GM12801 (cell line): ENCODE results near the gene TMEM80.

ENCODE experiments used
- CTCF ChIP-seq: IDR thresholded peaks from one replicate; pipeline ENCODE4 v1.5.1; 2011; ENCODE audit warnings: control low read depth; ENCODE audit not compliant: insufficient read length; ENCODE audit errors: extremely low read depth

The TMEM80 gene

GRCh38 chr11:705646-706438 lies 10.2 kb downstream of the TMEM80 start, which contains the start of gene EPS8L2:
Gene EPS8L2, plus strand, starts transcription at chr11:706231. Its CDS starts 3,177 bp downstream, at chr11:709408.
- TF ChIP-seq CTCF = no peak

- TF ChIP-seq CTCF = no peak
Measured at GRCh38 chr11:706439-706956, 10.9 kb downstream of the TMEM80 start.

- no peak for TF ChIP-seq CTCF
Measured at GRCh38 chr11:706957-707816, 11.6 kb downstream of the TMEM80 start.

- no peak for TF ChIP-seq CTCF
Measured at GRCh38 chr11:707817-708420, 12.3 kb downstream of the TMEM80 start.

GRCh38 chr11:708511-708910 lies 12.9 kb downstream of the TMEM80 start:
- no peak for TF ChIP-seq CTCF

GRCh38 chr11:709109-709997 lies 13.7 kb downstream of the TMEM80 start:
- no peak for TF ChIP-seq CTCF
